Lower leg skin (tissue), 4 donors: ENCODE results near the gene FKBP5. TPM values are rescaled to one million over a fixed set of nuclear protein-coding genes. Genes with fewer than 3 reads are reported as not detected.

Experiments
- DNase-seq, 2 donors: peaks; one replicate each; pipeline ENCODE4 v3.0.0-alpha.2; 2019; ENCODE audit warnings: low spot score in 2 of 2
- H3K4me3 ChIP-seq: fragments of 200-600 bp; sonication (generic); 2 replicates; pipeline ENCODE4 v1.5.1; 2017; ENCODE audit warnings: mild to moderate bottlenecking, low read depth; ENCODE audit not compliant: poor library complexity, severe bottlenecking
- POLR2A ChIP-seq, 2 donors: fragments of 450-650 bp; IDR thresholded peaks; one replicate each; pipeline ENCODE4 v1.6.1; 2016 to 2017; ENCODE audit warnings: antibody characterized with exemption in 2 of 2, mild to moderate bottlenecking in 1 of 2, moderate library complexity in 1 of 2
- WGBS, 2 donors: methylation state at CpG; one replicate each; pipeline ENCODE4 v1.1.5; 2018; 5-methylcytosine and 5-hydroxymethylcytosine counted together
- intact Hi-C: fragments of 100-400 bp; cut with DNase I; formaldehyde crosslinking; loops from one replicate; pipeline ENCODE4 v1.15.0; 2023; ENCODE audit warnings: low total_unique reads
- total RNA-seq, 4 donors: library from RNA; depleted of rRNA; stranded (reverse); fragments of >200 nt; gene quantifications; one replicate each; pipeline ENCODE4 v1.1.0, GENCODE V29; 2016
- TF ChIP-seq, protein P1 (sequence below), 3 donors: fragments of 450-650 bp; IDR thresholded peaks; one replicate each; pipeline ENCODE4 v1.5.1; 2016; ENCODE audit warnings: antibody characterized with exemption in 3 of 3, mild to moderate bottlenecking in 3 of 3, moderate library complexity in 2 of 3

The FKBP5 gene
- total RNA-seq, 4 donors from 2014 or later, result 166 to 278 (median 238) TPM

DNA sequence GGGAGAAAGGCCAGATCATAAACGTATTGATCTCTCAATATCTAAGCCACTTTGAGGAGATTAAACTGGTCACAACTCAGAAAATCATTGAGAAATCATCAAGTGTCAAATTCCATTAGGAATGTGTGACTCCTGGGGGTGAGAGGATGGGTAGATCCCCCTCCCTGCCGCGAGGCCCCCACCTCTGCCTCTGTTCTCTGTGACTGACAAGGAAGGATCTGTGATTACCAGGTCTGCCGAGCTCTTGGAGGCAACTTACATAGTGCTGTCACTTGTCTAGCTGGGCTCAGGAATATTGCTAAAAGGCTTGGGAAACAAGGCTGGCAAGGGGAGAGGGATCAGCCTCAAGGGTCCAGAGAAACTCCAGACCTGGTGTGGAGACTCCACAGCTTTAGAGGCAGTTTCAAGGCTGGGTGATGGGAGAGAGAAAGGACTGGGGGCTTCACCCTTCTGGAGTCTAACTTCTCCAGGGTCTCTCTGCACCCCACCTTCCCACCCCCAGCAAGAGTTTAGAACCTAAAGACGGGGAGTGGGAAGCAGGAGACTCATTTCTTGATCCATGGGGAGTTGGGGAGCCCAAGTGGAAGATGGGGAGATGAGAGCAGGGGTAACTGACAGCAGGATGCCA lies 36.5 kb upstream of the FKBP5 start:
- no peak overlapping the region for H3K4me3 ChIP-seq
- 71 to 72% methylated on average over 5 of the region's 5 CpGs for WGBS, 2 donors
- intact Hi-C loops, result no loop called here
- TF ChIP-seq POLR2A (IDR thresholded peaks at IDR 0.05), result no peak
- TF ChIP-seq, protein P1, sequence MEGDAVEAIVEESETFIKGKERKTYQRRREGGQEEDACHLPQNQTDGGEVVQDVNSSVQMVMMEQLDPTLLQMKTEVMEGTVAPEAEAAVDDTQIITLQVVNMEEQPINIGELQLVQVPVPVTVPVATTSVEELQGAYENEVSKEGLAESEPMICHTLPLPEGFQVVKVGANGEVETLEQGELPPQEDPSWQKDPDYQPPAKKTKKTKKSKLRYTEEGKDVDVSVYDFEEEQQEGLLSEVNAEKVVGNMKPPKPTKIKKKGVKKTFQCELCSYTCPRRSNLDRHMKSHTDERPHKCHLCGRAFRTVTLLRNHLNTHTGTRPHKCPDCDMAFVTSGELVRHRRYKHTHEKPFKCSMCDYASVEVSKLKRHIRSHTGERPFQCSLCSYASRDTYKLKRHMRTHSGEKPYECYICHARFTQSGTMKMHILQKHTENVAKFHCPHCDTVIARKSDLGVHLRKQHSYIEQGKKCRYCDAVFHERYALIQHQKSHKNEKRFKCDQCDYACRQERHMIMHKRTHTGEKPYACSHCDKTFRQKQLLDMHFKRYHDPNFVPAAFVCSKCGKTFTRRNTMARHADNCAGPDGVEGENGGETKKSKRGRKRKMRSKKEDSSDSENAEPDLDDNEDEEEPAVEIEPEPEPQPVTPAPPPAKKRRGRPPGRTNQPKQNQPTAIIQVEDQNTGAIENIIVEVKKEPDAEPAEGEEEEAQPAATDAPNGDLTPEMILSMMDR (IDR thresholded peaks at IDR 0.05), result no peak
- DNase-seq, result no peak

DNA sequence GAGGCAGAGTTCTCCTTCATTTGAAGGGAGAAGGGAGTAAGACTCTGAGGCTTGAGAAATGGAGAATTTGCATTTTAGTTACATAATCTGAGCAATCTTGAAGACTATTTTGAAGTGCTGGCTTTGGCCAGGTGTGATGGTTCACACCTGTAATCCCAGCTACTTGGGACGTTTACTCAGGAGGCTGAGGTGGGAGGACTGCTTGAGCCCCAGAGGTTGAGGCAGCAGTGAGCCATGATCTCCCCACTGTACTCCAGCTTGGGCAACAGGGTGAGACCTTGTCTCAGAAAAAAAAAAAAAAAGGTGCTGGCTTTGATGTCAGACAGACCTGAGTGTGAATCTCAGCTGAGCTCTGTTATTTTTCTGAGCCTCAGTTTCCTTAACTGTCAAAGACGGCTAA lies 35.8 kb upstream of the FKBP5 start:
- WGBS, 2 donors, result 85 to 98% methylated on average over 2 of the region's 2 CpGs
- intact Hi-C loops, result no loop called here
- no peak for TF ChIP-seq POLR2A (IDR thresholded peaks at IDR 0.05)
- TF ChIP-seq, protein P1 (IDR thresholded peaks at IDR 0.05), result no peak
- no peak for DNase-seq
- H3K4me3 ChIP-seq, result no peak overlapping the region

- H3K4me3 ChIP-seq, result no peak overlapping the region
- no peak for TF ChIP-seq POLR2A (IDR thresholded peaks at IDR 0.05)
- TF ChIP-seq, protein P1 (IDR thresholded peaks at IDR 0.05), result no peak
- 89 to 94% methylated on average over 4 of the region's 4 CpGs for WGBS, 2 donors
- DNase-seq, result no peak
- intact Hi-C loops, result no loop called here
These were observed 35.3 kb upstream of the FKBP5 start for GRCh38 chr6:35724059-35724458.

GRCh38 chr6:35723587-35723986 lies 34.9 kb upstream of the FKBP5 start:
- WGBS, 2 donors, result 92 to 94% methylated on average over 2 of the region's 2 CpGs
- TF ChIP-seq POLR2A (IDR thresholded peaks at IDR 0.05), result no peak
- TF ChIP-seq, protein P1 (IDR thresholded peaks at IDR 0.05), result no peak
- no peak overlapping the region for H3K4me3 ChIP-seq
- intact Hi-C loops, result no loop called here
- no peak for DNase-seq

DNA sequence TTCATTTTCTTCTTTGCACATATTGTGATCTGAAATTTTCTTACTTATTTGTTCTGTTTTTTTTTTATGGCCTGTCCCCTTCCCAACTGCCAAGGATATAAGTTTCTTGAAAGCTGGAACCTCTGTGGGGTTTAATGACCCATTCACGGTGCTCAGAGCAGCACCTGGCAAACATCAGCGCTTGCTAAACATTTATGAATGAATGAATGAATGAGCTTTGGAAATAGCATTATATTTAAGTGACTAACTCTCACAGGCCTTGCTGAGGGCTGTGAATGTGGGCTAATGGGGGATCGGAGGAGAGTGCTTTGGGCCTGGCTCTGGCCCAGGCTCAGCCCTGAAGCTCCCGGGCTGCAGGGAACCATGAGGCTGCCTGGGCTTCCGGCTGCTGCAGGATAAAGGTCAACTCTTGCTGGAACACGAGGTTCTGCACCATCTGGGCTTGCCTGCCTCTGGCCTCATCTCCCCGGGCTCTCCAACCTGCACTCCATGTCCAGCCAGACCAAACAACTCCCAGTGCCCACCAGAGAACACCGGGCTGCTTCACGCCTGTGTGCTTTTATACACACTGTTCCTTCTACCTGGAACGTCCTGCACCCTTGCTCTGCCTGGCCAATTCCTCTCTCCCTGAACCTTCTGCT lies 33.5 kb upstream of the FKBP5 start:
- no peak overlapping the region for H3K4me3 ChIP-seq
- DNase-seq, result no peak
- TF ChIP-seq, protein P1 (IDR thresholded peaks at IDR 0.05), result no peak
- 77 to 80% methylated on average over 10 of the region's 10 CpGs for WGBS, 2 donors
- intact Hi-C loops, result no loop called here
